Psoas muscle (tissue), 8 donors: Measurements from ENCODE around the gene LCP2. TPM values are rescaled to one million over a fixed set of nuclear protein-coding genes. Genes with fewer than 3 reads are reported as not detected.
"Not testable (repeated sequence)": the region's sequence is repeated elsewhere in the genome, so short reads cannot be mapped to it uniquely, and the experiment has no call there.

Source experiments
- ATAC-seq, 4 donors: fragments of 200-7000 bp; cut with Tn5 transposase; one replicate each; pipeline ENCODE4 v1.9.1; 2020; ENCODE audit warnings: moderate library complexity in 3 of 4, mild to moderate bottlenecking in 2 of 4
- DNase-seq, 2 donors: peaks; one replicate each; pipeline ENCODE4 v3.0.0-alpha.2; 2020
- H3K27ac ChIP-seq: fragments of 200-600 bp; one replicate; pipeline ENCODE4 v1.8.0; 2022
- H3K27me3 ChIP-seq, 3 donors: fragments of 200-600 bp in 1 of 3; one replicate each; pipeline versions ENCODE4 v1.6.1 to v1.8.0; 2013 to 2022; ENCODE audit warnings: low read length in 2 of 3, mild to moderate bottlenecking in 2 of 3, moderate library complexity in 1 of 3; ENCODE audit not compliant: insufficient read depth in 3 of 3
- H3K36me3 ChIP-seq, 2 donors: fragments of 200-600 bp in 1 of 2; one replicate each; pipeline versions ENCODE4 v1.6.1 to v1.8.0; 2013 to 2022; ENCODE audit warnings: low read depth in 1 of 2, mild to moderate bottlenecking in 1 of 2, moderate library complexity in 1 of 2; ENCODE audit not compliant: insufficient read depth in 1 of 2
- H3K4me1 ChIP-seq: fragments of 200-600 bp; one replicate; pipeline ENCODE4 v1.8.0; 2022
- H3K4me3 ChIP-seq: fragments of 200-600 bp; one replicate; pipeline ENCODE4 v1.8.0; 2022; ENCODE audit warnings: mild to moderate bottlenecking
- H3K9me3 ChIP-seq: fragments of 200-600 bp; one replicate; pipeline ENCODE4 v1.8.0; 2022
- WGBS, 3 donors: extraction: QIAGEN DNeasy Blood & Tissue Kit; methylation state at CpG; one replicate each; pipeline versions ENCODE4 v1.1.6 to v1.1.7; 2013; 5-methylcytosine and 5-hydroxymethylcytosine counted together
- intact Hi-C, 2 donors: fragments of 100-400 bp; cut with DNase I; formaldehyde crosslinking; loops; one replicate each; pipeline versions ENCODE4 v1.11.0 to v1.14.2; 2022
- polyA plus RNA-seq, 3 donors: library from polyadenylated mRNA; stranded (reverse); fragments of 200-250 nt; gene quantifications; one replicate each; pipeline ENCODE4 v1.2.3, GENCODE V29; 2013
- total RNA-seq, 4 donors: library from RNA; stranded (reverse); fragmentation: NEBNext Ultra II Directional in 2 of 4; extraction: Animal tissue kit (Norgen Biotek cat#: 25700) in 2 of 4; gene quantifications; one replicate each; pipeline versions ENCODE4 v1.2.1 to v1.2.4, GENCODE V29; 2021 to 2023
- TF ChIP-seq, protein P1 (sequence below): fragments of 200-600 bp; IDR thresholded peaks from one replicate; pipeline ENCODE4 v1.8.0; 2022; ENCODE audit warnings: antibody characterized with exemption
- donor health status: healthy with polysubstance abuse.
- donor health status: DM: no; HTN: no; CAD: no; lungs with moderate emphysema.
- donor health status: Bipolar disorder and iron deficiency.
- donor health status: healthy.
- donor health status: DM: yes; HTN: yes; CAD: no.
- donor health status: DM: no; HTN: no; CAD: no.
- donor health status: DM: no; HTN: no; CAD: no.
- donor health status: DM: yes; HTN: yes; CAD: no.

LCP2 gene
- total and polyA plus RNA-seq, 7 donors = 0.76 to 6.0 (median 4.2) TPM

DNA sequence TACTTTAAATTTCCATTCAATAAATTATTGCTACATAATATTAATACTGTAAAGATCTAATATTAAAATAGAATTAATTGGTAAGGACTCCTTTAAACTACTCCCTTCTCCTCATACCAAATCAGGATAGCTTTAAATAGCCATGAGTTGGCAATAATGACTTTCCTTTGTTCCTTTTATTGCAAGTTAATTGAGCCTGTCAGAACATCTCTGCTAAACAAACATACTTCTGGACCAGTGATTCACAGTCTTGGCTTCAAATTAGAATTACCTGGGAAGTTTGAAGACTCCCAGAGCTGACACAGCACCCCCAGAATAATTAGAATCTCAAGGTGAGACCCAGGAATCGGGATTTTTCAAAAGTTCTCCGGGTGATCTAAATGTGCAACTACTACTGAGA, 46.1 kb downstream of the LCP2 start:
- 75 to 90% (median 75%) methylated on average over 2 of the region's 2 CpGs for WGBS, 3 donors
- TF ChIP-seq, protein P1, sequence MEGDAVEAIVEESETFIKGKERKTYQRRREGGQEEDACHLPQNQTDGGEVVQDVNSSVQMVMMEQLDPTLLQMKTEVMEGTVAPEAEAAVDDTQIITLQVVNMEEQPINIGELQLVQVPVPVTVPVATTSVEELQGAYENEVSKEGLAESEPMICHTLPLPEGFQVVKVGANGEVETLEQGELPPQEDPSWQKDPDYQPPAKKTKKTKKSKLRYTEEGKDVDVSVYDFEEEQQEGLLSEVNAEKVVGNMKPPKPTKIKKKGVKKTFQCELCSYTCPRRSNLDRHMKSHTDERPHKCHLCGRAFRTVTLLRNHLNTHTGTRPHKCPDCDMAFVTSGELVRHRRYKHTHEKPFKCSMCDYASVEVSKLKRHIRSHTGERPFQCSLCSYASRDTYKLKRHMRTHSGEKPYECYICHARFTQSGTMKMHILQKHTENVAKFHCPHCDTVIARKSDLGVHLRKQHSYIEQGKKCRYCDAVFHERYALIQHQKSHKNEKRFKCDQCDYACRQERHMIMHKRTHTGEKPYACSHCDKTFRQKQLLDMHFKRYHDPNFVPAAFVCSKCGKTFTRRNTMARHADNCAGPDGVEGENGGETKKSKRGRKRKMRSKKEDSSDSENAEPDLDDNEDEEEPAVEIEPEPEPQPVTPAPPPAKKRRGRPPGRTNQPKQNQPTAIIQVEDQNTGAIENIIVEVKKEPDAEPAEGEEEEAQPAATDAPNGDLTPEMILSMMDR = no peak
- Histone ChIP-seq H3K36me3 (peaks cover 0 to 25% of the 10 kb centered on the region in 2 donors), H3K9me3 (no peaks in the 10 kb centered on the region), H3K27me3 (peaks cover 0 to 2% (median 2%) of the 10 kb centered on the region in 3 donors), H3K4me3 (no peak overlapping the region), H3K4me1 (no peaks in the 10 kb centered on the region), H3K27ac (no peak overlapping the region)
- intact Hi-C loops = no loop called here
- DNase-seq (no peak), ATAC-seq (no peak)

DNA sequence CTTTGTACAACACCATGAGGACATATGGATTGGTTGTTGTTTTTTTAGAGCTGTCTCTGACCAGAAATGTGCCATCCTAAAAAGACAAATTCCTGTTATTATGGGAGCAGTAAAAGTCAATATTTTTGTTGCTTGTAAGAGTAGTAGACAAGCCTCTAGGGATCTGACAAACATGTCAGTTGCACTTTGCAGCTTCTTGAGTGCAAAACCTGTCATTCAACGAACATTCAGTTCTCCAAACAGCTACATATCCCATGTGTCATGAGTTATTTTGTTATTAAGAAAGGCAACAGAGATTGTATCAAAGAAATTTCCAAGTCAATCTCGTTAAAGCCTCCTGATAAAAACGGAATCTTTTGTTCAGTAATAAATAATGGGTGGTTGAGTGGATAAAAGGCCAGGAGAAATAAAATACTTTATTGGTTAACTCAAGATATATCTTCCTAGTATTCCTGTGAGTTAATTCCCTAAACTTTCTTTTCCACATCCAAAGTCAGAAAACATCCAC, 46.7 kb downstream of the LCP2 start:
- WGBS, 3 donors = 65 to 67% (median 65%) methylated on average over 3 of the region's 3 CpGs
- no peak overlapping the region for H3K27ac ChIP-seq
- H3K36me3 ChIP-seq = peaks cover 0 to 19% of the 10 kb centered on the region in 2 donors
- H3K4me1 ChIP-seq = no peaks in the 10 kb centered on the region
- peaks cover 0 to 2% (median 2%) of the 10 kb centered on the region in 3 donors for H3K27me3 ChIP-seq
- no peaks in the 10 kb centered on the region for H3K9me3 ChIP-seq
- TF ChIP-seq, protein P1 = no peak
- ATAC-seq (no peak), DNase-seq (no peak)
- no peak overlapping the region for H3K4me3 ChIP-seq
- intact Hi-C loops = no loop called here

DNA sequence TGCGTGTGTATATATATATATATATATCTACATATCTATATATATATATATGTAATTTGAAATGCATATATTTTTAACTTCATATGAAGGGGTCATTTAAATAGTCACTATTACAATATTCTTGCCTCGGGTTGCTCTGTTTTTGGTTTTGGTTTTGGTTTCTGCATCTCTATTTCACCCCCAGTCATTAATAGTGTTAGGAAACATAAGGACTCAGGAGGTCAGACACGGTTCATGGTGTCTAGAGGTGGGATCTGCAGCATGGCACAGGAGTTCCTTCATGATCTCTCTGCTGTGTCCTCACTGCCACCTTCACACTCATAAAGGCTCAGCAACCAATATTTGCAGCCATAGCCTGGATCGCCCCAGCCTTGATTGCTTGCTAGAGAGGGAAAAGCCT, 48.2 kb downstream of the LCP2 start:
- Histone ChIP-seq H3K9me3 (no peaks in the 10 kb centered on the region), H3K4me1 (no peaks in the 10 kb centered on the region), H3K36me3 (peaks cover 0 to 15% of the 10 kb centered on the region in 2 donors), H3K27me3 (peaks cover 0 to 2% (median 0%) of the 10 kb centered on the region in 3 donors), H3K4me3 (no peak overlapping the region), H3K27ac (no peak overlapping the region)
- ATAC-seq = no peak
- no peak for DNase-seq
- WGBS, 3 donors = 82 to 90% (median 89%) methylated on average over 4 of the region's 4 CpGs
- TF ChIP-seq, protein P1 = no peak
- intact Hi-C loops = no loop called here

DNA sequence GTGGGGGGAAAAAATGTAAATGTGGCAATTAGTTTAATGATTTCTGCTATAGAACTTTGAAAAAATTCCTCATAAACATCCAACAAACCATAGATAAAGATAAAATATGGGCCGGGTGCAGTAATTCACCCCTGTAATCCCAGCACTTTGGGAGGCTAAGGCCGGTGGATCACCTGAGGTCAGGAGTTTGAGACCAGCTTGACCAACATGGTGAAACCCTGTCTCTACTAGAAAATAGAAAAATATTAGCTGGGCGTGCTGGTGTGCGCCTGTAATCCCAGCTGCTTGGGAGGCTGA, 48.7 kb downstream of the LCP2 start:
- intact Hi-C loops, H3K27me3 ChIP-seq, DNase-seq, ATAC-seq, H3K4me3 ChIP-seq, H3K9me3 ChIP-seq, H3K4me1 ChIP-seq, H3K27ac ChIP-seq: not testable (repeated sequence)
- peaks cover 0 to 15% of the 10 kb centered on the region in 2 donors for H3K36me3 ChIP-seq
- 82 to 97% (median 95%) methylated on average over 4 of the region's 4 CpGs for WGBS, 3 donors

DNA sequence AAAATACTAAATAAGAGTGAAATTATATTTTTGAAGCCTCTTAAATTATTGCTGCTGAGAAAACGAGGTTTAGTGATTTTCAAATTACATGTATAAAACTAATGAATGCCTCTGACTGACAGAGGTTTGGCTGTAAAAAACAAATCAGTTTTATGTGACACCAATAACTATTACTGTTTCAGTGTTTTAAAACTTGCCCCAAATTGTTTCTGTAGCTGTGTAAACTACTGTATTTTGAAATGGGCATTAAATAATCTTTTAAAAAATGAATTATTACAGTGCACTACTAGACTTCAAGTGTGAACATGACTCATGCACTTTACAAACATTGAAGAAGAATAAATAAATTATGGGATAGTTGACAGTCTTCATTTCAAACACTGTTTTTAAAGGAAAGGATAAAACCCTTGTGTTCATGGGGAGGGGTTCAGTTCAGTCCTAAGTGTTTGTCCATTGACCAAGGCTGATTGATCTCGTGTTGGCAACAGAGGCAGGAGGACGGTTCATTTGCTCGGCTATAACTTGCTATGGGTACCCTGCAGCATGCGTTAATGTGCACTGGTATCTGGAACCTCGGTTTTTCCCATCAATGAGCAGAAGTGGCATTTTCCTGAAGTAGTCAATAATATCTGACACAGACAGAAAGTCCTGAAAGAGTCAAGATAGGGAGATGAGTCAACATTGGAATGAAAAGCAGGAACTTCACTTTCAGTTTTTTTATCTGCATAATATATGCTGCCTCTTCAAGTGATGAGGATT, 49.2 kb downstream of the LCP2 start:
- ATAC-seq (no peak), DNase-seq (no peak)
- Histone ChIP-seq H3K4me3 (no peak overlapping the region), H3K36me3 (peaks cover 0 to 15% of the 10 kb centered on the region in 2 donors), H3K9me3 (no peaks in the 10 kb centered on the region), H3K27me3 (peaks cover 0 to 2% (median 0%) of the 10 kb centered on the region in 3 donors), H3K27ac (no peak overlapping the region), H3K4me1 (no peaks in the 10 kb centered on the region)
- 74 to 78% (median 75%) methylated on average over 6 of the region's 6 CpGs for WGBS, 3 donors
- intact Hi-C loops = no loop called here
- TF ChIP-seq, protein P1 = no peak
